SK-N-MC (cell line): ENCODE results near the gene HIP1R.

ENCODE experiments used
- EZH2 ChIP-seq: fragments of 200-600 bp; sonication (generic); IDR thresholded peaks from one replicate; pipeline ENCODE4 v1.6.1; 2017; ENCODE audit warnings: antibody characterized with exemption
- POLR2AphosphoS5 ChIP-seq: IDR thresholded peaks from 2 replicates; pipeline ENCODE4 v1.6.1; 2012; ENCODE audit warnings: mild to moderate bottlenecking, low read depth, low read length, borderline replicate concordance

- TF ChIP-seq POLR2AphosphoS5 (no peak), EZH2 (no peak)
Measured at GRCh38 chr12:122841544-122842321, 6.5 kb downstream of the HIP1R start.
